ENCODE data around the gene ZEB1. TPM values are rescaled to one million over a fixed set of nuclear protein-coding genes. Genes with fewer than 3 reads are reported as not detected.

ZEB1 gene
- total and polyA plus RNA-seq, 2 of the 4 experiments (the other 2 are of a cell fraction): 23.7 to 108 TPM

- TF ChIP-seq MAZ (IDR thresholded peaks at IDR 0.05; ENCODE audit: borderline replicate concordance, low read depth, low read length) (no peak), MAFK (IDR thresholded peaks at IDR 0.05; ENCODE audit: low read depth, low read length) (no peak), RCOR1 (IDR thresholded peaks at IDR 0.05; ENCODE audit: insufficient replicate concordance, low read length) (no peak), BHLHE40 (IDR thresholded peaks at IDR 0.05; ENCODE audit: low read depth, low read length) (no peak), CEBPB (IDR thresholded peaks at IDR 0.05; ENCODE audit: low read depth, low read length) (no peak)
Measured at GRCh38 chr10:31273789-31274188, 45.2 kb upstream of the ZEB1 start (continued).

DNA sequence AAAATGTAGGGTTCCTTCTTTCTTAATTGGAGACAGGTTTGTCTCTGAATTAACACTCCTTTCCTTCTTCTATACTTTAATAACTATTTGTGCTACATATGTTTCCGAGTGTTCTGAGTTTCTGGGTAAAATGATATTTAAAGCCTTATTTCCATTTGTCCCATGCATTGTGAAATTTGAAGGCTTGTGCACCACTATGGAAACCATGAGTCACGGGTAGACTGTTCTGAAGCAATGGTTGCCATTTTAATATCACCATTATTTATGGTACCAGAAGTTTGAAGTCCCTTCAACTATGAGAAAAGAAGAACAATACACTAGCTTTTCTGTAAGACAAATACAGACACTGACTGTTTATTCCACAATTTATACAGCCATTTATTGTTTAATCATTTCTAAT lies 44.7 kb upstream of the ZEB1 start:
- Histone ChIP-seq H2AK5ac (ENCODE audit: low read depth, low read length) (no peak overlapping the region), H2BK5ac (ENCODE audit: low read depth, low read length, poor library complexity, severe bottlenecking) (no peak overlapping the region), H2BK20ac (ENCODE audit: low read depth, low read length) (no peak overlapping the region), H3K79me1 (ENCODE audit: low read depth in 1 of 2, low read length in 2 of 2) (no peaks in the 10 kb centered on the region), H3K23ac (ENCODE audit: low read depth, low read length) (no peak overlapping the region), H3K9me3 (ENCODE audit: control insufficient read depth, insufficient read depth, low read length) (no peaks in the 10 kb centered on the region), H2BK15ac (ENCODE audit: low read depth, low read length) (no peak overlapping the region), H2BK120ac (ENCODE audit: low read depth, low read length) (no peak overlapping the region), H3K9me1 (ENCODE audit: insufficient read depth, low read length) (no peaks in the 10 kb centered on the region), H3K4me3 (ENCODE audit: insufficient read depth, low read depth, low read length) (no peak overlapping the region), H3K18ac (ENCODE audit: low read depth, low read length) (no peak overlapping the region), H3K27ac (ENCODE audit: insufficient read depth, low read length) (no peak overlapping the region), H3K4me1 (ENCODE audit: control insufficient read depth, insufficient read depth, low read length) (no peaks in the 10 kb centered on the region), H3K27me3 (ENCODE audit: control insufficient read depth, insufficient read depth, low read length) (no peaks in the 10 kb centered on the region), H3K36me3 (ENCODE audit: control insufficient read depth, insufficient read depth, low read length) (no peaks in the 10 kb centered on the region), H4K91ac (ENCODE audit: insufficient read depth, low read depth, low read length) (no peak overlapping the region), H3K14ac (replicated peaks; ENCODE audit: low read depth, low read length) (no peak overlapping the region), H4K8ac (ENCODE audit: low read depth in 2 of 2, low read length in 2 of 2) (no peak overlapping the region), H3K4ac (ENCODE audit: low read depth, low read length) (no peak overlapping the region), H2AK9ac (replicated peaks; ENCODE audit: low read depth, low read length, poor library complexity) (no peak overlapping the region), H3K4me2 (ENCODE audit: low read depth, low read length) (no peak overlapping the region), H3K9ac (ENCODE audit: low read depth, low read length) (no peak overlapping the region), H2AFZ (replicated peaks; ENCODE audit: low read length, poor library complexity) (no peak overlapping the region), H4K20me1 (ENCODE audit: insufficient read depth, low read length) (no peaks in the 10 kb centered on the region), H4K5ac (ENCODE audit: low read depth, low read length) (no peak overlapping the region), H3K56ac (ENCODE audit: extremely low read depth, insufficient read depth, low read length) (no peak overlapping the region)
- ATAC-seq (ENCODE audit: low read depth): no peak
- WGBS, 2 experiments (ENCODE audit: extremely low coverage in 2 of 2, insufficient read length in 1 of 2): no CpG with 5 or more reads among the region's 2 CpGs
- BruUV-seq (replicated peaks): no TSS peak
- in situ Hi-C loops (cut with MboI; ENCODE audit: low sequenced_read_pairs): no loop called here
- peak; percentile 42 for DNase-seq
- POLR2A ChIA-PET (ENCODE audit: unreplicated experiment): no interaction called here
- no peak for TF ChIP-seq NFE2L2 (IDR thresholded peaks at IDR 0.05; ENCODE audit: low read depth, low read length)
- no peak for TF ChIP-seq CTCF (conservative IDR thresholded peaks at IDR 0.05; ENCODE audit: low read depth, low read length)
- TF ChIP-seq MAZ (IDR thresholded peaks at IDR 0.05; ENCODE audit: borderline replicate concordance, low read depth, low read length): no peak
- TF ChIP-seq POLR2A (IDR thresholded peaks at IDR 0.05; ENCODE audit: low read depth, low read length): no peak
- TF ChIP-seq CEBPB (IDR thresholded peaks at IDR 0.05; ENCODE audit: low read depth, low read length): peak; percentile 70
- dilution Hi-C loops (cut with HindIII; ENCODE audit: low sequenced_read_pairs, unreplicated experiment): no loop called here
- intact Hi-C loops (cut with micrococcal nuclease): no loop called here
- CTCF ChIA-PET: no interaction called here
